Neural cell (in vitro differentiated cells): ENCODE data around the gene ANGPTL8.

Experiments used
- POLR2AphosphoS5 ChIP-seq: IDR thresholded peaks from 2 replicates; pipeline ENCODE4 v1.6.1; 2012
- SMC3 ChIP-seq: fragments of 450-650 bp; conservative IDR thresholded peaks from 2 replicates; pipeline ENCODE4 v1.6.1; 2014; ENCODE audit warnings: antibody characterized with exemption, mild to moderate bottlenecking, moderate library complexity; ENCODE audit not compliant: poor library complexity
- TF ChIP-seq, protein P1 (sequence below): fragments of 450-650 bp; IDR thresholded peaks from 2 replicates; pipeline ENCODE4 v1.5.1; 2014; ENCODE audit warnings: antibody characterized with exemption, mild to moderate bottlenecking, moderate library complexity; ENCODE audit not compliant: poor library complexity, severe bottlenecking

DNA sequence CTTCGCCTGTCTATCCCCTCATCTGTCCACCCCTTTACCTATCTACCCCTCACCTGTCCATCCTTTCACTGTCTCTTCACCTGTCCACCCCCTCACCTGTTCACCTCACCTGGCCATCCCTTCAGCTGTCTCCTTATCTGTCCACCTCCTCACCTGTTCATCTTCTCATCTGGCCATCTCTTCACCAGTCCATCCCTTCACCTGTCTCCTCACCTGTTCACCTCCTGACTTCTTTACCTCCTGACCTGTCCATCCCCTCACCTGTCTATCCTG is 28.8 kb upstream of the ANGPTL8 start:
- TF ChIP-seq, protein P1, sequence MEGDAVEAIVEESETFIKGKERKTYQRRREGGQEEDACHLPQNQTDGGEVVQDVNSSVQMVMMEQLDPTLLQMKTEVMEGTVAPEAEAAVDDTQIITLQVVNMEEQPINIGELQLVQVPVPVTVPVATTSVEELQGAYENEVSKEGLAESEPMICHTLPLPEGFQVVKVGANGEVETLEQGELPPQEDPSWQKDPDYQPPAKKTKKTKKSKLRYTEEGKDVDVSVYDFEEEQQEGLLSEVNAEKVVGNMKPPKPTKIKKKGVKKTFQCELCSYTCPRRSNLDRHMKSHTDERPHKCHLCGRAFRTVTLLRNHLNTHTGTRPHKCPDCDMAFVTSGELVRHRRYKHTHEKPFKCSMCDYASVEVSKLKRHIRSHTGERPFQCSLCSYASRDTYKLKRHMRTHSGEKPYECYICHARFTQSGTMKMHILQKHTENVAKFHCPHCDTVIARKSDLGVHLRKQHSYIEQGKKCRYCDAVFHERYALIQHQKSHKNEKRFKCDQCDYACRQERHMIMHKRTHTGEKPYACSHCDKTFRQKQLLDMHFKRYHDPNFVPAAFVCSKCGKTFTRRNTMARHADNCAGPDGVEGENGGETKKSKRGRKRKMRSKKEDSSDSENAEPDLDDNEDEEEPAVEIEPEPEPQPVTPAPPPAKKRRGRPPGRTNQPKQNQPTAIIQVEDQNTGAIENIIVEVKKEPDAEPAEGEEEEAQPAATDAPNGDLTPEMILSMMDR, result no peak
- no peak for TF ChIP-seq SMC3
- no peak for TF ChIP-seq POLR2AphosphoS5
